Ishikawa (cell line): ENCODE measurements around the gene MARK3.

Experiments used
- CREB1 ChIP-seq: IDR thresholded peaks from 2 replicates; pipeline ENCODE4 v1.6.1; 2012; ENCODE audit warnings: low read depth
- EGR1 ChIP-seq: IDR thresholded peaks from 2 replicates; pipeline ENCODE4 v1.6.1; 2012
- EP300 ChIP-seq: IDR thresholded peaks from 2 replicates; pipeline ENCODE4 v1.6.1; 2012; ENCODE audit warnings: borderline replicate concordance
- NFIC ChIP-seq: IDR thresholded peaks from 2 replicates; pipeline ENCODE4 v1.6.1; 2012
- TEAD4 ChIP-seq: IDR thresholded peaks from 2 replicates; pipeline ENCODE4 v1.6.1; 2012
- TF ChIP-seq, protein P1 (sequence below): IDR thresholded peaks from 2 replicates; pipeline ENCODE4 v1.6.1; 2012
- TF ChIP-seq, protein P2 (sequence below): IDR thresholded peaks from 2 replicates; pipeline ENCODE4 v1.6.1; 2012; ENCODE audit warnings: low read depth, mild to moderate bottlenecking

- TF ChIP-seq, protein P1, sequence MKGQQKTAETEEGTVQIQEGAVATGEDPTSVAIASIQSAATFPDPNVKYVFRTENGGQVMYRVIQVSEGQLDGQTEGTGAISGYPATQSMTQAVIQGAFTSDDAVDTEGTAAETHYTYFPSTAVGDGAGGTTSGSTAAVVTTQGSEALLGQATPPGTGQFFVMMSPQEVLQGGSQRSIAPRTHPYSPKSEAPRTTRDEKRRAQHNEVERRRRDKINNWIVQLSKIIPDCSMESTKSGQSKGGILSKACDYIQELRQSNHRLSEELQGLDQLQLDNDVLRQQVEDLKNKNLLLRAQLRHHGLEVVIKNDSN = no peak
- TF ChIP-seq NFIC = no peak
- TF ChIP-seq EGR1 = no peak
- TF ChIP-seq EP300 = no peak
- TF ChIP-seq CREB1 = no peak
- no peak for TF ChIP-seq TEAD4
- TF ChIP-seq, protein P2, sequence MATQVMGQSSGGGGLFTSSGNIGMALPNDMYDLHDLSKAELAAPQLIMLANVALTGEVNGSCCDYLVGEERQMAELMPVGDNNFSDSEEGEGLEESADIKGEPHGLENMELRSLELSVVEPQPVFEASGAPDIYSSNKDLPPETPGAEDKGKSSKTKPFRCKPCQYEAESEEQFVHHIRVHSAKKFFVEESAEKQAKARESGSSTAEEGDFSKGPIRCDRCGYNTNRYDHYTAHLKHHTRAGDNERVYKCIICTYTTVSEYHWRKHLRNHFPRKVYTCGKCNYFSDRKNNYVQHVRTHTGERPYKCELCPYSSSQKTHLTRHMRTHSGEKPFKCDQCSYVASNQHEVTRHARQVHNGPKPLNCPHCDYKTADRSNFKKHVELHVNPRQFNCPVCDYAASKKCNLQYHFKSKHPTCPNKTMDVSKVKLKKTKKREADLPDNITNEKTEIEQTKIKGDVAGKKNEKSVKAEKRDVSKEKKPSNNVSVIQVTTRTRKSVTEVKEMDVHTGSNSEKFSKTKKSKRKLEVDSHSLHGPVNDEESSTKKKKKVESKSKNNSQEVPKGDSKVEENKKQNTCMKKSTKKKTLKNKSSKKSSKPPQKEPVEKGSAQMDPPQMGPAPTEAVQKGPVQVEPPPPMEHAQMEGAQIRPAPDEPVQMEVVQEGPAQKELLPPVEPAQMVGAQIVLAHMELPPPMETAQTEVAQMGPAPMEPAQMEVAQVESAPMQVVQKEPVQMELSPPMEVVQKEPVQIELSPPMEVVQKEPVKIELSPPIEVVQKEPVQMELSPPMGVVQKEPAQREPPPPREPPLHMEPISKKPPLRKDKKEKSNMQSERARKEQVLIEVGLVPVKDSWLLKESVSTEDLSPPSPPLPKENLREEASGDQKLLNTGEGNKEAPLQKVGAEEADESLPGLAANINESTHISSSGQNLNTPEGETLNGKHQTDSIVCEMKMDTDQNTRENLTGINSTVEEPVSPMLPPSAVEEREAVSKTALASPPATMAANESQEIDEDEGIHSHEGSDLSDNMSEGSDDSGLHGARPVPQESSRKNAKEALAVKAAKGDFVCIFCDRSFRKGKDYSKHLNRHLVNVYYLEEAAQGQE = no peak
Observed at GRCh38 chr14:103522649-103523574, 137.7 kb downstream of the MARK3 start, which contains the start of gene CKB.
